NCI-H774 (cell line): ENCODE measurements around the gene RANBP1.
A peak's percentile ranks its signal among the peaks of the same experiment; 100 is the strongest.
"Not testable (repeated sequence)": the region's sequence is repeated elsewhere in the genome, so short reads cannot be mapped to it uniquely, and the experiment has no call there.

Experiments
- DNase-seq: peaks from one replicate; lab custom pipeline; 2025; lab: John Stamatoyannopoulos, UW

The RANBP1 gene

GRCh38 chr22:20115691-20116375 is at the start of gene RANBP1:
Gene RANBP1, plus strand, starts transcription at chr22:20116104. Its CDS starts 81 bp downstream, at chr22:20116185.
- DNase-seq, result no peak

- DNase-seq, result no peak
These were observed 49.1 kb upstream of the RANBP1 start for GRCh38 chr22:20066617-20067383.

- DNase-seq, result not testable (repeated sequence)
These were observed 48.6 kb upstream of the RANBP1 start for GRCh38 chr22:20067384-20067682.

GRCh38 chr22:20068640-20069039 is 47.3 kb upstream of the RANBP1 start:
- no peak for DNase-seq

GRCh38 chr22:20069331-20070042 is 46.4 kb upstream of the RANBP1 start:
- no peak for DNase-seq

- no peak for DNase-seq
These were observed 44.4 kb upstream of the RANBP1 start for GRCh38 chr22:20071524-20071972.

GRCh38 chr22:20076627-20077172 is 39.2 kb upstream of the RANBP1 start:
- no peak for DNase-seq

GRCh38 chr22:20079745-20080444 is 36.0 kb upstream of the RANBP1 start, which contains the start of gene DGCR8:
Gene DGCR8, plus strand, starts transcription at chr22:20080241. Its CDS starts 5,723 bp downstream, at chr22:20085964.
- peak; percentile 96 for DNase-seq

GRCh38 chr22:20080445-20080775 is 35.5 kb upstream of the RANBP1 start:
- peak; percentile 64 for DNase-seq

- peak; percentile 22 for DNase-seq
These were observed 34.9 kb upstream of the RANBP1 start for GRCh38 chr22:20080776-20081654.

GRCh38 chr22:20083157-20083890 is 32.6 kb upstream of the RANBP1 start:
- no peak for DNase-seq

GRCh38 chr22:20083891-20084546 is 31.9 kb upstream of the RANBP1 start:
- DNase-seq, result no peak

GRCh38 chr22:20084547-20085413 is 31.1 kb upstream of the RANBP1 start:
- DNase-seq, result no peak

GRCh38 chr22:20085651-20086050 is 30.3 kb upstream of the RANBP1 start:
- no peak for DNase-seq

GRCh38 chr22:20086101-20086599 is 29.8 kb upstream of the RANBP1 start:
- no peak for DNase-seq

GRCh38 chr22:20086763-20087162 is 29.1 kb upstream of the RANBP1 start:
- no peak for DNase-seq

GRCh38 chr22:20087319-20088262 is 28.3 kb upstream of the RANBP1 start:
- DNase-seq, result no peak
